NB4 (cell line): ENCODE measurements around the gene MAP3K9.

ENCODE experiments used
- CTCF ChIP-seq: IDR thresholded peaks from one replicate; pipeline ENCODE4 v1.5.1; 2012; ENCODE audit warnings: low read depth, low read length
- MAX ChIP-seq: IDR thresholded peaks from 2 replicates; pipeline ENCODE4 v1.6.1; 2011; ENCODE audit warnings: low read depth, low read length
- MYC ChIP-seq: IDR thresholded peaks from 2 replicates; pipeline ENCODE4 v1.6.1; 2011; ENCODE audit warnings: low read depth, low read length
- POLR2A ChIP-seq: IDR thresholded peaks from 2 replicates; pipeline ENCODE4 v1.6.1; 2011; ENCODE audit warnings: mild to moderate bottlenecking; ENCODE audit not compliant: insufficient read length; ENCODE audit errors: extremely low read depth

- no peak for TF ChIP-seq CTCF
- no peak for TF ChIP-seq POLR2A
- no peak for TF ChIP-seq MYC
- no peak for TF ChIP-seq MAX
These were observed 107.7 kb downstream of the MAP3K9 start for GRCh38 chr14:70701610-70702009.
